Nephron (organoid): ENCODE results near the gene SOX12.

Experiments
- H3K27ac Mint-ChIP-seq, 3 experiments: 2 replicates each; pipeline ENCODE4 v1.8.0; 2020; ENCODE audit warnings: mixed read lengths in 3 of 3, mild to moderate bottlenecking in 2 of 3, moderate library complexity in 1 of 3
- H3K27me3 Mint-ChIP-seq: 2 replicates; pipeline ENCODE4 v1.8.0; 2021; ENCODE audit warnings: low read depth, mild to moderate bottlenecking, moderate library complexity, mixed read lengths
- H3K36me3 Mint-ChIP-seq: 2 replicates; pipeline ENCODE4 v1.8.0; 2020; ENCODE audit warnings: low read depth, mixed read lengths
- H3K4me1 Mint-ChIP-seq: 2 replicates; pipeline ENCODE4 v1.8.0; 2020; ENCODE audit warnings: mixed read lengths
- H3K4me3 Mint-ChIP-seq, 3 experiments: 2 replicates each; pipeline ENCODE4 v1.8.0; 2020; ENCODE audit warnings: mild to moderate bottlenecking in 3 of 3, mixed read lengths in 3 of 3, moderate library complexity in 2 of 3
- H3K9me3 Mint-ChIP-seq: 2 replicates; pipeline ENCODE4 v1.8.0; 2020; ENCODE audit warnings: mixed read lengths
- CTCF ChIP-seq, 3 experiments: fragments of 200-600 bp; sonication (generic); IDR thresholded peaks; one replicate each; pipeline ENCODE4 v1.5.0; 2021; ENCODE audit warnings: antibody characterized with exemption in 3 of 3; ENCODE audit not compliant: unreplicated experiment in 3 of 3

Gene SOX12

GRCh38 chr20:378961-379336, 53.6 kb downstream of the SOX12 start:
- Mint-ChIP-seq H3K4me1 (no peaks in the 10 kb centered on the region), H3K27ac (no peak overlapping the region), H3K27me3 (peaks cover 50% of the 10 kb centered on the region), H3K4me3 (peak overlapping the region in 1 of 3 experiments; percentile 48), H3K9me3 (no peaks in the 10 kb centered on the region), H3K36me3 (no peaks in the 10 kb centered on the region)
- no peak for TF ChIP-seq CTCF (IDR thresholded peaks at IDR 0.05; ENCODE audit: unreplicated experiment in 3 of 3)
